HG02763 (cell line): ENCODE data around the gene PIK3AP1.
"Not testable (repeated sequence)": the region's sequence is repeated elsewhere in the genome, so short reads cannot be mapped to it uniquely, and the experiment has no call there.

Experiments used
- ATAC-seq: cut with Tn5 transposase; IDR thresholded peaks from one replicate; pipeline ENCODE4 v1.9.1; 2021; ENCODE audit warnings: mild to moderate bottlenecking, moderate library complexity; ENCODE audit not compliant: unreplicated experiment

The PIK3AP1 gene

GRCh38 chr10:96720422-96721206 is at the start of gene PIK3AP1:
Gene PIK3AP1 (minus strand): TSS chr10:96720514. CDS start chr10:96720394, 120 bp downstream.
- ATAC-seq = peak; percentile 57

GRCh38 chr10:96768136-96768535 is 47.8 kb upstream of the PIK3AP1 start:
- no peak for ATAC-seq

- no peak for ATAC-seq
Observed at GRCh38 chr10:96767611-96768010, 47.3 kb upstream of the PIK3AP1 start.

GRCh38 chr10:96765406-96766240 is 45.3 kb upstream of the PIK3AP1 start:
- ATAC-seq = no peak

GRCh38 chr10:96764425-96765060 is 44.2 kb upstream of the PIK3AP1 start:
- no peak for ATAC-seq

- peak; percentile 67 for ATAC-seq
Observed at GRCh38 chr10:96758423-96758822, 38.1 kb upstream of the PIK3AP1 start.

GRCh38 chr10:96756111-96756903 is 36.0 kb upstream of the PIK3AP1 start:
- no peak for ATAC-seq

GRCh38 chr10:96753956-96754355 is 33.6 kb upstream of the PIK3AP1 start:
- ATAC-seq = no peak

GRCh38 chr10:96752375-96752774 is 32.1 kb upstream of the PIK3AP1 start:
- no peak for ATAC-seq

GRCh38 chr10:96750316-96750715 is 30.0 kb upstream of the PIK3AP1 start:
- not testable (repeated sequence) for ATAC-seq

GRCh38 chr10:96747734-96748550 is 27.6 kb upstream of the PIK3AP1 start:
- ATAC-seq = peak; percentile 93

- no peak for ATAC-seq
Observed at GRCh38 chr10:96746503-96746902, 26.2 kb upstream of the PIK3AP1 start.

- ATAC-seq = no peak
Observed at GRCh38 chr10:96745950-96746349, 25.6 kb upstream of the PIK3AP1 start.

- no peak for ATAC-seq
Observed at GRCh38 chr10:96743988-96744585, 23.8 kb upstream of the PIK3AP1 start.

GRCh38 chr10:96741557-96741956 is 21.2 kb upstream of the PIK3AP1 start:
- ATAC-seq = not testable (repeated sequence)

- ATAC-seq = no peak
Observed at GRCh38 chr10:96740579-96741281, 20.4 kb upstream of the PIK3AP1 start.

- ATAC-seq = no peak
Observed at GRCh38 chr10:96740141-96740540, 19.8 kb upstream of the PIK3AP1 start.

GRCh38 chr10:96737307-96737902 is 17.1 kb upstream of the PIK3AP1 start:
- ATAC-seq = not testable (repeated sequence)
